ENCODE measurements around the gene ATR. TPM values are rescaled to one million over a fixed set of nuclear protein-coding genes. Genes with fewer than 3 reads are reported as not detected.
"Not testable (repeated sequence)": the region's sequence is repeated elsewhere in the genome, so short reads cannot be mapped to it uniquely, and the experiment has no call there.

ATR gene
- total RNA-seq, 2 donors from 2014 or later: 22.6 to 42.6 TPM

- H3K36me3 Mint-ChIP-seq (ENCODE audit: low read depth): peaks cover 26% of the 10 kb centered on the region
- peak overlapping the region; percentile 26 for H3K27ac Mint-ChIP-seq
- no peak for ATAC-seq (replicated peaks)
- H3K4me3 Mint-ChIP-seq: peak overlapping the region; percentile 98
- peaks cover 28% of the 10 kb centered on the region for H3K4me1 Mint-ChIP-seq
- no peaks in the 10 kb centered on the region for H3K9me3 Mint-ChIP-seq
- H3K27me3 Mint-ChIP-seq: no peaks in the 10 kb centered on the region
Measured at GRCh38 chr3:142574665-142575064, 3.9 kb downstream of the ATR start.

DNA sequence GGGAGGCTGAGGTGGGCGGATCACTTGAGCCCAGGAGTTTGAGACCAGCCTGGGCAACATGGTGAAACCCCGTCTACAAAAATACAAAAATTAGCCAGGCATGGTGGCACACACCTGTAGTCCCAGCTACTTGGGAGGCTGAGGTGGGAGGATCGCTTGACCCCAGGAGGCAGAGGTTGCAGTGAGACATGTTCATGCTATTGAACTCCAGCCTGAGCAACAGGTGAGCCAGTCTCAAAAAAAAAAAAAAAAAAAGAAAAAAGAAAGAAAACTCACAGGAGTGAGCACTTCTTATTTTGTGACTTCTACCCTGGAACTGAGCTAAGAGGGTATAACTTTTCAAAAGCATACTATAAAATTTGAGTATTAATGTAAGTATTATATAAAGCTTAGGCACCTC lies 4.3 kb downstream of the ATR start:
- not testable (repeated sequence) for H3K9me3 Mint-ChIP-seq; H3K27me3 Mint-ChIP-seq; ATAC-seq (replicated peaks)
- Mint-ChIP-seq H3K36me3 (ENCODE audit: low read depth) (peaks cover 26% of the 10 kb centered on the region), H3K27ac (peak overlapping the region; percentile 26), H3K4me3 (peak overlapping the region; percentile 98), H3K4me1 (peaks cover 27% of the 10 kb centered on the region)

DNA sequence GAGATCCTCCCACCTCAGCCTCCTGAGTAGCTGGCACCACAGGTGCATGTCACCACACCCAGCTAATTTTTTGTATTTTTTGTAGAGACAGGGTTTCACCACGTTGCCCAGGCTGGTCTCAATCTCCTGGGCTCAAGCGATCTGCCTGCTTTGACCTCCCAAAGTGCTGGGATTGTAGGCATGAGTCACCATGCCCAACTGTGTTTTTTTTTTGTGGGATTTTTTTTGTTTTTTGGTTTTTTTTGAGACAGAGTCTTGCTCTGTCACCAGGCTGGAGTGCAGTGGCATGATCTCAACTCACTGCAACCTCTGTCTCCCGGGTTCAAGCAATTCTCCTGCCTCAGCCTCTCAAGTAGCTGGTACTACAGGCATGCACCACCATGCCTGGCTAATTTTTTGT lies 9.1 kb downstream of the ATR start:
- ATAC-seq (replicated peaks); H3K4me3 Mint-ChIP-seq; H3K9me3 Mint-ChIP-seq; H3K27me3 Mint-ChIP-seq; H3K27ac Mint-ChIP-seq; H3K4me1 Mint-ChIP-seq: not testable (repeated sequence)
- H3K36me3 Mint-ChIP-seq (ENCODE audit: low read depth): peaks cover 42% of the 10 kb centered on the region

DNA sequence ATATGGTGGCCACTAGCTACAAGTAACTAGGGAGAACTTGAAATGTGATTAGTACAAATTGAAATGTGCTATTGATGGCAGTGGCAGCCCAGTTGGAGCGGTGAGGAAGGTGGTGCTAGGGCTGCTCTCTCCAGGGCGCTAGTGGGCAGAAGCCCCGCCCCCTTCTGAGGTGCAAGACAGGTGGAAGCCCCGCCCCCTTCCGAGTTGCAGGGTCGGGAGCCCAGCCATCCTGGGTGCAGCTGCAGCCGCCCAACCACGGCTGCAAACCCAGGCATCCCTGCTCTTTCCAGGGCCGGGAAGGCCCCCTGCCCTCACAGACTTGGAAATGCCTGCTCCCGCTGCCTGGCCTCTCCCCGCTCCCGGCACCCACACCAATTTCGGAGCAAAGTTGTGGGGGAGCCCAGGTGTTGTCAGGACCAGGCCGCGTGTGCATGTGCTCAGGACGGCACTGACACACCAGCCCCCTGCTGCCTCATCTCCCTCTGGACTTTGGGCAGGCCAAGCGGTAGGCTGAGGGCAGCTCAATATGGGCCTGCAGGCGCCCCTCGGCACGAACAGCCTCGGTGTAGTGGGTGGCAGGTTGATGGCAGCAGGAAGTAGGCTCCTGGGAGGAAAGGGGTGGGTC lies 10.0 kb downstream of the ATR start:
- H3K4me1 Mint-ChIP-seq: peaks cover 4% of the 10 kb centered on the region
- H3K4me3 Mint-ChIP-seq: no peak overlapping the region
- H3K36me3 Mint-ChIP-seq (ENCODE audit: low read depth): peaks cover 46% of the 10 kb centered on the region
- H3K27ac Mint-ChIP-seq: no peak overlapping the region
- no peaks in the 10 kb centered on the region for H3K9me3 Mint-ChIP-seq
- no peaks in the 10 kb centered on the region for H3K27me3 Mint-ChIP-seq
- no peak for ATAC-seq (replicated peaks)

DNA sequence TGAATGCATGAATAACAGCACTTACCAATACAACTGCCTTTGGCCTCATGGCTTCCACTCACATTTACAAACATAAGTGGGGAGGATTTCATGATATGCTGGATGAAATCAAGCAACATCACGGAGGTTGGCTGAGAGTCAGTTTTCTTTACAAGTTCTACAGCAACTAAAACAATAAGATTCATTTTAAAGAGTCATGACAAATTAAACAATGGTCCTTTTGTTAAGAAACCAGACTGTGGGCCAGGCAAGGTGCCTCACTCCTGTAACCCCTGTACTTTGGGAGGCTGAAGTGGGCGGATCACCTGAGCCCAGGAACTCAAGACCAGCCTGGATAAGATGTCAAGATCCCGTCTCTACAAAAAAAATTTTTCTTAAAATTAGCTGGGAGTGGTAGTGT lies 12.4 kb downstream of the ATR start:
- H3K27ac Mint-ChIP-seq: no peak overlapping the region
- H3K4me3 Mint-ChIP-seq: no peak overlapping the region
- no peaks in the 10 kb centered on the region for H3K9me3 Mint-ChIP-seq
- H3K36me3 Mint-ChIP-seq (ENCODE audit: low read depth): peaks cover 69% of the 10 kb centered on the region
- no peaks in the 10 kb centered on the region for H3K27me3 Mint-ChIP-seq
- no peak for ATAC-seq (replicated peaks)
- peaks cover 4% of the 10 kb centered on the region for H3K4me1 Mint-ChIP-seq

DNA sequence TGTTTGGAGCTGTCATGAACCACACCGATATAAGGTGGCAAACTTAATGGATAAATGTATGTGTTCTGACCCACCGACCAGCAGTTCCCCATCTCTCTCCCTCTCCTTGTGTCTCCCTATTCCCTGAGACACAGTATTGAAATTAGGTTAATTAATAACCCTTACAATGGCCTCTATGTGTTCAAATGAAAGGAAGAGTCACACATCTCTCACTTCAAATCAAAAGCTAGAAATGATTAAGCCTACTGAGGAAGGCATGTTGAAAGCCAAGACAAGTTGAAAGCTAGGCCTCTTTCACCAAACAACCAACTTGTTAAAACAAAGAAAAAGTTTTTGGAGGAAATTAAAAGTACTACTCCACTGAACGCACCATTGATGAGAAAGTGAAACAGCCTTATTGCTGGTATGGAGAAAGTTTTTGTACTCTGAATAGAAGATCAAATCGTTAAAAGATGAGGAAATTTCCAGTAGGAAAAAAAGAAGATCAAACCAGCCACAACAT lies 15.0 kb downstream of the ATR start:
- Mint-ChIP-seq H3K4me3 (no peak overlapping the region), H3K27me3 (no peaks in the 10 kb centered on the region), H3K4me1 (no peaks in the 10 kb centered on the region), H3K9me3 (no peaks in the 10 kb centered on the region), H3K36me3 (ENCODE audit: low read depth) (peaks cover 86% of the 10 kb centered on the region), H3K27ac (peak overlapping the region; percentile 43)
- ATAC-seq (replicated peaks): peak; percentile 16

GRCh38 chr3:142560118-142560517 lies 18.4 kb downstream of the ATR start:
- H3K9me3 Mint-ChIP-seq: no peaks in the 10 kb centered on the region
- H3K4me3 Mint-ChIP-seq: no peak overlapping the region
- H3K36me3 Mint-ChIP-seq (ENCODE audit: low read depth): peaks cover 63% of the 10 kb centered on the region
- no peak for ATAC-seq (replicated peaks)
- H3K27me3 Mint-ChIP-seq: no peaks in the 10 kb centered on the region
- no peaks in the 10 kb centered on the region for H3K4me1 Mint-ChIP-seq
- no peak overlapping the region for H3K27ac Mint-ChIP-seq

- ATAC-seq (replicated peaks): no peak
Measured at GRCh38 chr3:142553741-142554140, 24.8 kb downstream of the ATR start.

DNA sequence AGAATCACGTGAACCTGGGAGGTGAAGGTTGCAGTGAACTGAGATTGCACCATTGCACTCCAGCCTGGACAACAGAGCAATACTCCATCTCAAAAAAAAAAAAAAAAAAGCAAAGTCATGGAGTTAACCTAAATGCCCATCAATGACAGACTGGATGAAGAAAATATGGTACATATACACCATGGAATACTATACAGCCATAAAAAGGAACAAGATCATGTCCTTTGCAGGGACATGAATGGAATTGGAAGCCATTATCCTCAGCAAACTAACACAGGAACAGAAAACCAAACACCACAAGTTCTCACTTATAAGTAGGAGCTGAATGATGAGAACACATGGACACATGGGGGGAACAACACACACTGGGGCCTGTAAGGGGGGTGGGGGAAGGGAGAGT lies 26.0 kb downstream of the ATR start:
- H3K36me3 Mint-ChIP-seq (ENCODE audit: low read depth); H3K27ac Mint-ChIP-seq: not testable (repeated sequence)

More at GRCh38 chr3:142553741-142554140, 24.8 kb downstream of the ATR start:
- H3K27ac Mint-ChIP-seq: no peak overlapping the region
- no peaks in the 10 kb centered on the region for H3K4me1 Mint-ChIP-seq
- H3K9me3 Mint-ChIP-seq: no peaks in the 10 kb centered on the region
- H3K27me3 Mint-ChIP-seq: no peaks in the 10 kb centered on the region
- no peak overlapping the region for H3K4me3 Mint-ChIP-seq
- peaks cover under 1% of the 10 kb centered on the region for H3K36me3 Mint-ChIP-seq (ENCODE audit: low read depth)

GRCh38 chr3:142549986-142550385 lies 28.5 kb downstream of the ATR start:
- no peaks in the 10 kb centered on the region for H3K9me3 Mint-ChIP-seq

More for the DNA sequence above, 26.0 kb downstream of the ATR start:
- not testable (repeated sequence) for H3K4me3 Mint-ChIP-seq; H3K9me3 Mint-ChIP-seq; H3K27me3 Mint-ChIP-seq; H3K4me1 Mint-ChIP-seq; ATAC-seq (replicated peaks)

DNA sequence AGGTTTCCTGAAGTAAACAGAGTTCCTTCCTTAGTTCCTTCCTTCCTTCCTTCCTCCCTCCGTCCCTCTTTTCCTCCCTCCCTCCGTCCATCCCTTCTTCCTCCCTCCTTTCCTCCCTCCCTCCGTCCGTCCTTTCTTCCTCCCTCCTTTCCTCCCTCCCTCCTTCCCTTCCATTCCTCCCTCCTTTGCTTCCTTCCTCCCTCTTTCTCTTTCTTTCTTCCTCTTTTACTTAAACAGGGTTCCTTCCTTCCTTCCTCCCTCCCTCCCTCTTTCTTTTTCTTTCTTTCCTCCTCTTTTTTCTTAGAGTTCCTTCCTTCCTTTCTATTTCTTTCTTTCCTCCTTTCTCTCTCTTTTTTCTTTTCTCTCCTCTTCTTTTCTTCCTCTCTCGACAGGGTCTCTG lies 35.2 kb downstream of the ATR start:
- no peaks in the 10 kb centered on the region for H3K9me3 Mint-ChIP-seq
- H3K4me3 Mint-ChIP-seq: no peak overlapping the region
- no peaks in the 10 kb centered on the region for H3K27me3 Mint-ChIP-seq
- no peaks in the 10 kb centered on the region for H3K4me1 Mint-ChIP-seq
- peaks cover 38% of the 10 kb centered on the region for H3K36me3 Mint-ChIP-seq (ENCODE audit: low read depth)
- no peak overlapping the region for H3K27ac Mint-ChIP-seq
- ATAC-seq (replicated peaks): no peak

More at GRCh38 chr3:142549986-142550385, 28.5 kb downstream of the ATR start:
- no peak overlapping the region for H3K4me3 Mint-ChIP-seq
- ATAC-seq (replicated peaks): no peak
- H3K36me3 Mint-ChIP-seq (ENCODE audit: low read depth): no peaks in the 10 kb centered on the region
- no peak overlapping the region for H3K27ac Mint-ChIP-seq
- no peaks in the 10 kb centered on the region for H3K27me3 Mint-ChIP-seq
- no peaks in the 10 kb centered on the region for H3K4me1 Mint-ChIP-seq

DNA sequence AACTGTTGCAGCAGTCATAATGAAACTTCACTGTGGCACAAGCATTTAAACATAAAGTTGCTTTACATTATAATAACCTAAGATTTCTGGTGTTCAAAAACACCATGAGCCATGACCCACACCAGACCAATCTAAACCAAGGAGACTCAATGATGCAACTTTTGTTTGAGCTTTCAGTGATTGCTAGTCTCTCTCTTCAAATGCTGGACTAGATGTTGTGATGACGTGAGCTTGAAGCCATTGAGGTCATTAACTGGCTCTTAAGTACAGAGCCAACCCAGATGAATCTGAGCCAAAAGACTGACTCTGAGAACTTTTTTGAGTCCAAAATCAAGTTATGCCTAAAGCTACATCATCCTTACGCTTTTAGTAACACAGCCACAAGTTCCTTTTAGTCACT lies 36.5 kb downstream of the ATR start:
- no peak overlapping the region for H3K27ac Mint-ChIP-seq
- no peaks in the 10 kb centered on the region for H3K4me1 Mint-ChIP-seq
- H3K36me3 Mint-ChIP-seq (ENCODE audit: low read depth): peaks cover 38% of the 10 kb centered on the region
- ATAC-seq (replicated peaks): no peak
- no peak overlapping the region for H3K4me3 Mint-ChIP-seq
- H3K9me3 Mint-ChIP-seq: no peaks in the 10 kb centered on the region
- no peaks in the 10 kb centered on the region for H3K27me3 Mint-ChIP-seq

DNA sequence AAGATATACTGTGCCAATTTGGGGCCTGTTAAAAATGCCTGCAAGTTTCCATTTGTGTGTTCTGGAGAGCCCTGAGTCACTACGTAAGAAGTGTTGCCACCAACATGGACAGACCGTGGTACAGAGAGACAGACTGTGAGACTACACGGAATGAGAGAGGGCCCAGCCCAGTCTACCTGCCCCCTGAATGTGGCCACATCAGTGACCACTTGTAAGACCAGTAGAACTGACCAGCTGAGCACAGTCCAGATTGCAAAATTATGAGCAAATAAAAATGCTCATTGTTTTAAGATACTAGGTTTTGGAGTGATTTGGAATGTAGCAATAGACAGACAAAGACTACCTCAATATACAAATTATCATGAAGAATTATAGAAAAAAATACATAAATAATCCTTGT lies 42.0 kb downstream of the ATR start:
- no peak overlapping the region for H3K27ac Mint-ChIP-seq
- peaks cover 67% of the 10 kb centered on the region for H3K36me3 Mint-ChIP-seq (ENCODE audit: low read depth)
- peaks cover 3% of the 10 kb centered on the region for H3K9me3 Mint-ChIP-seq
- no peak for ATAC-seq (replicated peaks)
- no peaks in the 10 kb centered on the region for H3K27me3 Mint-ChIP-seq
- no peak overlapping the region for H3K4me3 Mint-ChIP-seq
- H3K4me1 Mint-ChIP-seq: no peaks in the 10 kb centered on the region

DNA sequence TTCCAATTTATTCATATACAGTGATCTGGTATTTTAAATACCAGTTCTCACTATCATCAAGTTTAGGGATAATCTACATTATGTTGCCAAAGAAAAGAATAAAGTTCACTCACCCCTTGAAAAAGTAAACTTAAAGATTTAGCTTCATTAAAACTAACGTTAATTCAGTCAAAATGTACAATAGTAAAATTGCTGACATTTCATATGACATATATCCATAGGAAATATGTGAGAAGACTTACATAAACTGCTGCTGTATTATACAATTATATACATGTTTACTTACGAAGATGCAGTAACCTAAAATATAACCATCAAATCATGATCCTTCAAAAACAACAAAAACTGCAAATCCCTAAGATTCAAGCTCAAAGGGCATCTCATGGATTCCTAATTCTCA lies 44.0 kb downstream of the ATR start:
- Mint-ChIP-seq H3K27me3 (no peaks in the 10 kb centered on the region), H3K4me3 (no peak overlapping the region), H3K9me3 (peaks cover 3% of the 10 kb centered on the region), H3K27ac (no peak overlapping the region), H3K36me3 (ENCODE audit: low read depth) (peaks cover 66% of the 10 kb centered on the region), H3K4me1 (no peaks in the 10 kb centered on the region)
- no peak for ATAC-seq (replicated peaks)

GRCh38 chr3:142530296-142530695 lies 48.2 kb downstream of the ATR start:
- Mint-ChIP-seq H3K27me3 (no peaks in the 10 kb centered on the region), H3K36me3 (ENCODE audit: low read depth) (peaks cover 45% of the 10 kb centered on the region), H3K4me3 (no peak overlapping the region), H3K27ac (peak overlapping the region; percentile 16), H3K9me3 (peaks cover 3% of the 10 kb centered on the region), H3K4me1 (peaks cover 4% of the 10 kb centered on the region)
- no peak for ATAC-seq (replicated peaks)
